Endothelial cell of umbilical vein (primary cell): ENCODE measurements around the gene FMN1. TPM values are rescaled to one million over a fixed set of nuclear protein-coding genes. Genes with fewer than 3 reads are reported as not detected.

ENCODE experiments used
- BruUV-seq: library from RNA; stranded (reverse); fragments of 400-500 nt; replicated peaks from 2 replicates; lab custom pipeline; 2021; lab: Mats Ljungman, UMichigan
- CTCF ChIA-PET: fragments of 300-600, 350-600 bp; sonication (Branson Sonifier 250); formaldehyde crosslinking; loops from one replicate; lab custom pipeline; 2021; ENCODE audit warnings: antibody characterized with exemption, inconsistent platforms; lab: Charles Lee
- POLR2A ChIA-PET: fragments of 300-600, 350-600 bp; sonication (Branson Sonifier 250); formaldehyde crosslinking; loops from one replicate; lab custom pipeline; 2021; ENCODE audit warnings: antibody characterized with exemption, inconsistent platforms; lab: Charles Lee
- DNase-seq: peaks from one replicate; pipeline ENCODE4 v3.0.0-alpha.2; 2011; ENCODE audit warnings: low read depth, low spot score
- FAIRE-seq: peaks from 2 replicates; lab custom pipeline; 2011; peaks lifted over from hg19 to GRCh38; lab: Jason Lieb, UNC
- H2AFZ ChIP-seq: 2 replicates; pipeline ENCODE4 v1.6.0; 2012; ENCODE audit warnings: low read depth, low read length, control low read depth, inconsistent platforms
- H3K27ac ChIP-seq: 2 replicates; pipeline ENCODE4 v1.5.1; 2011; ENCODE audit warnings: low read depth, mild to moderate bottlenecking, control low read depth, low read length, moderate library complexity; ENCODE audit not compliant: insufficient read depth
- H3K27me3 ChIP-seq, 2 experiments: 2 replicates each; pipeline versions ENCODE4 v1.6.0 to v1.6.1; 2011; ENCODE audit warnings: low read length in 2 of 2, mixed read lengths in 1 of 2; ENCODE audit not compliant: control insufficient read depth in 2 of 2, insufficient read depth in 2 of 2
- H3K36me3 ChIP-seq, 2 experiments: 2 replicates in 1 of 2; 3 replicates in 1 of 2; pipeline ENCODE4 v1.5.1; 2011; ENCODE audit warnings: low read length in 2 of 2, mild to moderate bottlenecking in 1 of 2, moderate library complexity in 1 of 2; ENCODE audit not compliant: control insufficient read depth in 2 of 2, insufficient read depth in 2 of 2; ENCODE audit errors: extremely low read depth in 1 of 2
- H3K4me1 ChIP-seq: 3 replicates; pipeline ENCODE4 v1.5.1; 2011; ENCODE audit warnings: mild to moderate bottlenecking, low read length; ENCODE audit not compliant: control insufficient read depth, insufficient read depth; ENCODE audit errors: extremely low read depth
- H3K4me2 ChIP-seq: 2 replicates; pipeline ENCODE4 v1.6.1; 2011; ENCODE audit warnings: low read length, control low read depth, mixed read lengths; ENCODE audit not compliant: insufficient read depth
- H3K4me3 ChIP-seq, 3 experiments: fragments of 200-600 bp in 1 of 3; sonication (generic), shearing (Covaris generic) in 1 of 3; replicated peaks in 1 of 3; 2 replicates each; pipeline ENCODE4 v1.5.1; 2011 to 2016; ENCODE audit warnings: control low read depth in 3 of 3, low read length in 3 of 3, mild to moderate bottlenecking in 2 of 3, inconsistent platforms in 1 of 3, low read depth in 1 of 3, moderate library complexity in 1 of 3; ENCODE audit not compliant: insufficient read depth in 1 of 3
- H3K79me2 ChIP-seq: 2 replicates; pipeline ENCODE4 v1.6.0; 2012; ENCODE audit warnings: low read length, inconsistent platforms; ENCODE audit not compliant: control insufficient read depth, insufficient read depth
- H3K9ac ChIP-seq: replicated peaks from 2 replicates; pipeline ENCODE3; 2011; ENCODE audit warnings: low read length, control low read depth; ENCODE audit not compliant: insufficient read depth; ENCODE audit errors: extremely low read depth
- H3K9me1 ChIP-seq: replicated peaks from 3 replicates; pipeline ENCODE4 v1.6.0; 2011; ENCODE audit warnings: mild to moderate bottlenecking, low read length; ENCODE audit not compliant: control insufficient read depth, insufficient read depth; ENCODE audit errors: extremely low read depth
- H3K9me3 ChIP-seq: replicated peaks from 2 replicates; pipeline ENCODE4 v1.5.1; 2012; ENCODE audit warnings: low read length, inconsistent platforms; ENCODE audit not compliant: control insufficient read depth, insufficient read depth
- H4K20me1 ChIP-seq: replicated peaks from 2 replicates; pipeline ENCODE3; 2011; ENCODE audit warnings: mild to moderate bottlenecking, low read length; ENCODE audit not compliant: control insufficient read depth, insufficient read depth; ENCODE audit errors: extremely low read depth
- CTCF ChIP-seq, 2 donors: IDR thresholded peaks; 1 replicate in 1 of 2; 2 replicates in 1 of 2; pipeline ENCODE4 v1.5.1; 2011; ENCODE audit warnings: low read length in 2 of 2, mild to moderate bottlenecking in 2 of 2, moderate library complexity in 2 of 2, control low read depth in 1 of 2, inconsistent platforms in 1 of 2, low read depth in 1 of 2; ENCODE audit not compliant: insufficient read depth in 1 of 2; ENCODE audit errors: extremely low read depth in 1 of 2
- FOS ChIP-seq: IDR thresholded peaks from 2 replicates; pipeline ENCODE4 v1.6.1; 2011; ENCODE audit warnings: mild to moderate bottlenecking, low read length, moderate library complexity, borderline replicate concordance; ENCODE audit not compliant: insufficient read depth
- GATA2 ChIP-seq: IDR thresholded peaks from 2 replicates; pipeline ENCODE4 v1.7.0; 2011; ENCODE audit warnings: low read depth, mild to moderate bottlenecking, moderate library complexity, mixed read lengths, low read length; ENCODE audit not compliant: insufficient read length, insufficient read depth
- MYC ChIP-seq: IDR thresholded peaks from one replicate; pipeline ENCODE4 v1.6.1; 2011; ENCODE audit warnings: mild to moderate bottlenecking, low read depth, low read length
- POLR2A ChIP-seq: IDR thresholded peaks from 2 replicates; pipeline ENCODE4 v1.6.1; 2012; ENCODE audit warnings: low read depth, mild to moderate bottlenecking, control low read depth, low read length
- POLR2AphosphoS5 ChIP-seq: IDR thresholded peaks from 2 replicates; pipeline ENCODE4 v1.6.1; 2012; ENCODE audit warnings: low read depth, mild to moderate bottlenecking, control low read depth, low read length, moderate library complexity; ENCODE audit not compliant: insufficient read depth
- dilution Hi-C: fragments of 300-500 bp; cut with MboI; formaldehyde crosslinking; loops from one replicate; pipeline ENCODE4 v1.15.0; 2019; ENCODE audit warnings: low sequenced_read_pairs; ENCODE audit not compliant: extremely low pct_ligation_motif_present
- intact Hi-C: fragments of 100-400 bp; cut with micrococcal nuclease; formaldehyde crosslinking; loops from one replicate; pipeline ENCODE4 v1.10.0; 2022
- polyA plus RNA-seq, 4 experiments: library from polyadenylated mRNA; depleted of rRNA in 3 of 4; stranded (reverse) in 3 of 4; unstranded in 1 of 4; fragments of >200 nt; gene quantifications; 2 replicates each; pipeline versions ENCODE4 v1.2.1 to v1.2.3, GENCODE V29; 2011 to 2012; ENCODE audit warnings: missing spikeins in 1 of 4
- total RNA-seq: library from RNA; stranded (reverse); gene quantifications from 2 replicates; pipeline ENCODE4 v1.2.3, GENCODE V29; 2021
- TF ChIP-seq, protein P1 (sequence below): IDR thresholded peaks from 2 replicates; pipeline ENCODE4 v1.6.1; 2011; ENCODE audit not compliant: insufficient read depth, insufficient read length

The FMN1 gene
- total and polyA plus RNA-seq, 2 donors (not counting 3 experiments of a cell fraction or from before 2014, with no cell fraction given): 0.01 to 0.29 TPM

- CTCF ChIA-PET: interaction anchor here (1.1 to 1.8 kb wide), 2 partner anchors 15 to 108 kb away, joined by 4 to 5 read pairs; no protein-coding TSS in a partner anchor
- no peaks in the 10 kb centered on the region for H3K36me3 ChIP-seq
- FAIRE-seq: no peak
- no peaks in the 10 kb centered on the region for H3K9me3 ChIP-seq
- no peak overlapping the region for H3K9ac ChIP-seq
- H3K4me2 ChIP-seq: no peak overlapping the region
- H3K27me3 ChIP-seq: no peaks in the 10 kb centered on the region
- H3K79me2 ChIP-seq: no peaks in the 10 kb centered on the region
- H3K27ac ChIP-seq: no peak overlapping the region
- H3K4me1 ChIP-seq: peaks cover 28% of the 10 kb centered on the region
- H2AFZ ChIP-seq: no peak overlapping the region
- no peaks in the 10 kb centered on the region for H4K20me1 ChIP-seq
- H3K4me3 ChIP-seq: no peak overlapping the region
- no peak for DNase-seq
- no peaks in the 10 kb centered on the region for H3K9me1 ChIP-seq
- no TSS peak for BruUV-seq
- POLR2A ChIA-PET: no interaction called here
- intact Hi-C loops: no loop called here
- dilution Hi-C loops: no loop called here
- no peak for TF ChIP-seq POLR2AphosphoS5
- TF ChIP-seq POLR2A: no peak
- no peak for TF ChIP-seq GATA2
- TF ChIP-seq MYC: no peak
These were observed 365.9 kb downstream of the FMN1 start for GRCh38 chr15:32828507-32829186.

- Histone ChIP-seq H2AFZ (no peak overlapping the region), H3K9me3 (no peaks in the 10 kb centered on the region), H3K27ac (no peak overlapping the region), H3K9me1 (no peaks in the 10 kb centered on the region), H3K27me3 (no peaks in the 10 kb centered on the region), H4K20me1 (no peaks in the 10 kb centered on the region), H3K9ac (no peak overlapping the region), H3K36me3 (no peaks in the 10 kb centered on the region), H3K4me1 (peaks cover 17% of the 10 kb centered on the region), H3K79me2 (no peaks in the 10 kb centered on the region), H3K4me3 (no peak overlapping the region), H3K4me2 (no peak overlapping the region)
- no peak for TF ChIP-seq FOS
- TF ChIP-seq, protein P1, sequence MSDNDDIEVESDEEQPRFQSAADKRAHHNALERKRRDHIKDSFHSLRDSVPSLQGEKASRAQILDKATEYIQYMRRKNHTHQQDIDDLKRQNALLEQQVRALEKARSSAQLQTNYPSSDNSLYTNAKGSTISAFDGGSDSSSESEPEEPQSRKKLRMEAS: no peak
- TF ChIP-seq POLR2AphosphoS5: no peak
- no peak for TF ChIP-seq CTCF (IDR thresholded peaks at IDR 0.05; ENCODE audit: extremely low read depth in 1 of 2, insufficient read depth in 1 of 2, low read depth in 1 of 2, low read length in 2 of 2)
- dilution Hi-C loops: no loop called here
- FAIRE-seq (no peak), DNase-seq (no peak)
- intact Hi-C loops: no loop called here
- CTCF ChIA-PET: interaction anchor here (0.7 to 1.8 kb wide), 2 partner anchors 17 to 18 kb away, joined by 3 to 7 read pairs; no protein-coding TSS in a partner anchor
- no TSS peak for BruUV-seq
- POLR2A ChIA-PET: no interaction called here
These were observed 367.8 kb downstream of the FMN1 start for GRCh38 chr15:32826685-32827084.
